ENCODE measurements around the gene CAMSAP3.
A peak's percentile ranks its signal among the peaks of the same experiment; 100 is the strongest.

CAMSAP3 gene

DNA sequence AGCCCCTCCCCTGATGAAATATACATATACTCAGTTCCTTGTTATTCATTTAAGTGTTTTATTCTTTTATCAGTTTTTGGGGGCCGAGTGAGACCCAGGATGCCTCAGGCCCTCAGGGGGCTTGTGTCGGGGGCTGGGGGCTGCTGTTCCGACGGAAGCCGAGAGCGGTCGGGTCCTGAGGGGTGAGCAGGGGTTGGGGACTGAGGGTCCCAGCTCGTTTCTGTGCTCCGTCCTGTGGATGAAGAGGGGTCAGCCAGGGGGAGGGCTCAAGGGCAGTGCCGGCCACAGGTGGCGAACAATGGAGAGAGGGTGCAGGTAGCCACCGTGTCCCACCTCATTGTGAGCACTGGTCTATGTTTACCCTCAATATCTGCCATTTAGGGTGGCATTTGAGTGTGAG lies 35.9 kb downstream of the CAMSAP3 start:
- H3K27ac ChIP-seq, result no peak overlapping the region
- TF ChIP-seq, protein P1, sequence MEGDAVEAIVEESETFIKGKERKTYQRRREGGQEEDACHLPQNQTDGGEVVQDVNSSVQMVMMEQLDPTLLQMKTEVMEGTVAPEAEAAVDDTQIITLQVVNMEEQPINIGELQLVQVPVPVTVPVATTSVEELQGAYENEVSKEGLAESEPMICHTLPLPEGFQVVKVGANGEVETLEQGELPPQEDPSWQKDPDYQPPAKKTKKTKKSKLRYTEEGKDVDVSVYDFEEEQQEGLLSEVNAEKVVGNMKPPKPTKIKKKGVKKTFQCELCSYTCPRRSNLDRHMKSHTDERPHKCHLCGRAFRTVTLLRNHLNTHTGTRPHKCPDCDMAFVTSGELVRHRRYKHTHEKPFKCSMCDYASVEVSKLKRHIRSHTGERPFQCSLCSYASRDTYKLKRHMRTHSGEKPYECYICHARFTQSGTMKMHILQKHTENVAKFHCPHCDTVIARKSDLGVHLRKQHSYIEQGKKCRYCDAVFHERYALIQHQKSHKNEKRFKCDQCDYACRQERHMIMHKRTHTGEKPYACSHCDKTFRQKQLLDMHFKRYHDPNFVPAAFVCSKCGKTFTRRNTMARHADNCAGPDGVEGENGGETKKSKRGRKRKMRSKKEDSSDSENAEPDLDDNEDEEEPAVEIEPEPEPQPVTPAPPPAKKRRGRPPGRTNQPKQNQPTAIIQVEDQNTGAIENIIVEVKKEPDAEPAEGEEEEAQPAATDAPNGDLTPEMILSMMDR (conservative IDR thresholded peaks at IDR 0.05), result no peak

DNA sequence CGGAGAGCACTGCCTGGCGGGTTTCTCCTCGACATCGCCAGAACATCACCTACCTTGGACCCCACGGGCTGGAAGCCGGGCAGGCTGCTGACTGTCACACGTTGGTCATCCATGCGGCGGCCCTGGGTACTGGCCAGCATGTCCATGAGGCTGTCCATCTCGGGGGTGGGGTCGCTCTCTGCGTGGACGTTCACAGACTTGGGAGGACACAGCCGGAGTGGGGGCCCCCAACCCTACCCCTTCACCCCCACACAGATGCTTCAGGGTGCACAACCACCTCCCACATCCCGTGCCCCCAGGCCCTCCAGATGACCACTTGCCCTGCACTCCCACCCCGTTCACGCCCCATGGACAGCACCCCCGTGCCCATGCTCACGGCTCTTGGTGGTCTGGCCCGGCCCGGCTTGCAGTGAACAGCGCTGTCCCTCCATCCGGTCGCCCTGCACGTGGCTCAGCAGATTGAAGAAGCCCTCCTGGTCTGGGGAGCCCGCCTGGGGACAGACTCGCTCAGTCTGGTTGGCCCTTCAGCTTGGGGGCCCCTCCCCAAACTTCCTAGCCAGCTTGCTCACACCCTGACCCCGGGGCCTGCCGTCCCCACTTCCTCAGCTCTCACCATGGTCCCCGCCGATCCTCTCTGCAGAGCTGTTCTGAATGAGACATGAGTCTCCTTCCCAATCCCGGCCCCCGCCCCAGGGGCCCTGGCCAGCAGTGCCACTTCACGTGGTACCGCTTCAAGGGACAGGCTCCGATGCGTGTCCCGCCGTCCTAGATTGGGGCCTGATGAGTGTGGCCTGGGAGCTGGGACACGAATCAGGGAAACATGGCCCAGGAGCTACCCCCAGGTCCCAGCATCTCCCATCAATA lies 36.9 kb downstream of the CAMSAP3 start:
- TF ChIP-seq, protein P1 (conservative IDR thresholded peaks at IDR 0.05), result no peak
- no peak for TF ChIP-seq ZFX (IDR thresholded peaks at IDR 0.05)
- no peak overlapping the region for H3K27ac ChIP-seq

DNA sequence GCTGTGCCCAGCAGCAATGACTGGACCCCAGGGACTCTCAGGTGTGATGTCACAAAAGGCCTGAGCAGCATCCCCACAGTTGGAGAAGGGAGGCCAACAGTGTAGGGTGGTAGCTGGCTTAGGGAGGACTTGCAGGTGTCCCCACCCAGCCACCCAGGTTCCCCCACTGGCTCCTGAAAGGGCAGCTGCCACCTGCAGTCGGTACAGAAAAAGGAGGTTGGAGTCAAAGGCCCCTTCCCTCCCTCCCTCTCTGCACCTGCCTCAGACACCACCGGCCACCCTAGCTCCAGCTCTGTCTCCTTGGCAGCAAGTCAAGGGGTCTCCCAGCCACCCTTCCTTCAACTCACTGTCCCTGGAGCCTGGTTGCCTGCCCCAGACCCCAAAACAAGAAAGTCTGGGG lies 38.0 kb downstream of the CAMSAP3 start, which contains the start of gene PCP2:
Gene PCP2, minus strand, starts transcription at position 22 of the 400 bp plus-strand sequence. CDS start 262 bp downstream, outside the sequence.
- no peak for TF ChIP-seq ZFX (IDR thresholded peaks at IDR 0.05)
- TF ChIP-seq, protein P1 (conservative IDR thresholded peaks at IDR 0.05), result no peak
- no peak within 1 kb of the TSS for H3K27ac ChIP-seq

DNA sequence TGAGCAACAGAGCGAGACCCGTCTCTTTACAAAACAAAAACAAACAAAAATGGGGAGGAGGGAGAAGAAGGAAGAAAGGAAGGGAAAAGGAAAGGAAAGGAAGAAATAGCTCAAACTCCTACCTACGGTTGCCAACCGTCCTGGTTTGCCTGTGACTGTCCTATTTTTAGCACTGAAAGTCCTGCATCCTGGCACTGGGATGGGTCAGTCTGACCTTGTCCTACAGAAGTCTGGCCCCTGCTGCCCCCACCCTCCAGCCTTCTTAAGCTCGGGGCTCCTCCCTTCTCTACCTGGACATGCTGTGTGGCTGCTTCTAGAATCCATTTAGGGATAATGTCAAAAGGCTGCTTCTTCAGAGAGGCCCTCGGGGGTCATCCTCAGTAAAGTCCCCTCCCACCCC lies 40.0 kb downstream of the CAMSAP3 start:
- H3K27ac ChIP-seq, result no peak overlapping the region
- no peak for TF ChIP-seq ZFX (IDR thresholded peaks at IDR 0.05)
- TF ChIP-seq, protein P1 (conservative IDR thresholded peaks at IDR 0.05), result no peak

DNA sequence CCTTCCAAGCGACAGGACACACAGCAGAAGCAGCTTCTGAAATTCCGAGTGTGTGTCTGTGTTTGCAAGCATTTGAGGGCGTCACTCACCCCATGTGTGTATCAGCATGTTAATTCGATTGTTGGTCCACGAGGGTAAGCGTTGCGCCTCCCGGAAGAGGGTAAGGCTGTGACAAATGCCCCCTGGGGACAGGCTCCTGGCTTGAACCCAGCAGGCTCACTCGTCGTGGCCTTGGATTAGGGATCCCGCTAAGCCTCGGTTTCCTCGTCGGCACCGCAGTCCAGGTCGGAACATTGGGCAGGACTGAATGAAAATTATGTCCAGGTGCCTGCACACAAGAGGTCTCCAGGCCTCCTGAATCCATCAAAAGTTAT lies 40.6 kb downstream of the CAMSAP3 start:
- peak overlapping the region; percentile 79 for H3K27ac ChIP-seq
- TF ChIP-seq, protein P1 (conservative IDR thresholded peaks at IDR 0.05), result no peak
- no peak for TF ChIP-seq ZFX (IDR thresholded peaks at IDR 0.05)

DNA sequence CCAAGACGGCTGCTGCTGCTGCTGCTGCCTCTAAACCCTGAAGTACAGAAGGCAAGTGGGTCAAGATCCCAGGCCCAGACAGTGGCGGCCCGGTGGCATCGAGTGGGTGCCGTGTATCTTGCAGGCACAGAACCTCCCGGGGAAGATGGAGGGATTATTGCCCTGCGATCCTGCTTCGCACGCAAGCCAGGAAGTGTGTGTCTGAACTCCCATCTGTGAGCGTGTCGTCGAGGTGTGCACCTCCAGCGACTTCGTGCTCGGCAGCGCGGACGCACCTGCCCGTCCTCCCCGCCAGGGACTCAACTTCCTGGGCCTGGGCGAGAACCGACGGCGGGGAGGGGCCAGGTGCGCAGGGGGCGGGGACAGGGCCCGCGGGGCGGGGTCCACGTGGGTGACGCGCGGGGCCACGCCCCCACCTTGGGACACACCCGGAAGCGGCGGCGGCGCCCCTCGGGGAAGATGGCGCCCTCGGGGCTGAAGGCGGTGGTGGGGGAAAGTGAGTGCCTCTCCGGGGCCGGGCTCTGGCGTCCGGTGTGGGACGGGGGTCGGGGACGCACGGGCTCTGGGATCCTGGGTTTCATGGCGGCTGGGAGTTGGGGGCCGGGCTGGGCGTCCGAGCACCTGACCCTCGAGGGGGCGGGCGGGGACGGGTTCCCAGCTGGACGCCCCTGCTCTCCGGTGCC lies 41.2 kb downstream of the CAMSAP3 start, which contains the start of gene STXBP2:
Gene STXBP2, plus strand, starts transcription at position 420 of the 683 bp plus-strand sequence. Its CDS starts 40 bp downstream, at position 460.
- peak within 1 kb of the TSS; percentile 79 for H3K27ac ChIP-seq
- TF ChIP-seq, protein P1 (conservative IDR thresholded peaks at IDR 0.05), result no peak
- no peak for TF ChIP-seq ZFX (IDR thresholded peaks at IDR 0.05)

Measured in C4-2B (cell line).